ENCODE results near the gene F8A3.
"Not testable (repeated sequence)": the region's sequence is repeated elsewhere in the genome, so short reads cannot be mapped to it uniquely, and the experiment has no call there.

F8A3 gene

GRCh38 chrX:155458471-155458870 lies at the start of gene F8A3:
Gene F8A3, minus strand, starts transcription at chrX:155458620. Its CDS starts 20 bp downstream, at chrX:155458600.
- H3K36me3 ChIP-seq; H3K27me3 ChIP-seq; H3K9me3 ChIP-seq; H3K27ac ChIP-seq; H3K4me1 ChIP-seq; intact Hi-C loops (cut with DNase I; ENCODE audit: low total_unique reads); DNase-seq; H3K4me3 ChIP-seq: not testable (repeated sequence)

DNA sequence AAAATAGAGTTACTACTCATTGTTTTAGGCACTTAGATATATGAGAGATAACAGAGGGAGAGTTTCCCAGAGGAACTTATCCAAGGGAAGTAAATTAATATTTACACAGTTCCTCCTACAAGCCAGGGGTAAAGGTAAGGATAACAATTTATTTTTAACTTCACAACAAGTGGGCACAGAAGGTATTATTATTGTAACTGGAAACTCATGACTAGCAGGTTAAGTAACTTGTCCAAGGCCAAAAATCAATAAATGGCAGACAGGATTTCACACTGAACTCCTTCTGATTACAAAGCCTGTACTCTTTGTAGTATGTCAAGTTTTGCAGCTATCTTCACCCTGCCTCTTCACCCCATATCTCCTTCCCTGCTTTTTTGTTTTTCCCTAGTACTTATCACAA lies 46.9 kb upstream of the F8A3 start:
- H3K27me3 ChIP-seq: no peaks in the 10 kb centered on the region
- H3K9me3 ChIP-seq: no peaks in the 10 kb centered on the region
- no peak overlapping the region for H3K4me3 ChIP-seq
- intact Hi-C loops (cut with DNase I; ENCODE audit: low total_unique reads): no loop called here
- H3K27ac ChIP-seq: no peak overlapping the region
- no peak for DNase-seq
- no peak for TF ChIP-seq CTCF (IDR thresholded peaks at IDR 0.05)
- H3K4me1 ChIP-seq: no peaks in the 10 kb centered on the region
- H3K36me3 ChIP-seq: peaks cover 0 to 6% (median 5%) of the 10 kb centered on the region in 3 donors

GRCh38 chrX:155495134-155495533 lies 36.7 kb upstream of the F8A3 start:
- DNase-seq; H3K4me3 ChIP-seq; H3K27me3 ChIP-seq; H3K4me1 ChIP-seq; intact Hi-C loops (cut with DNase I; ENCODE audit: low total_unique reads); H3K27ac ChIP-seq; H3K9me3 ChIP-seq; H3K36me3 ChIP-seq: not testable (repeated sequence)

- intact Hi-C loops (cut with DNase I; ENCODE audit: low total_unique reads); H3K36me3 ChIP-seq; DNase-seq; H3K4me3 ChIP-seq; H3K9me3 ChIP-seq; H3K4me1 ChIP-seq; H3K27ac ChIP-seq; H3K27me3 ChIP-seq: not testable (repeated sequence)
Observed at GRCh38 chrX:155491421-155491820, 33.0 kb upstream of the F8A3 start.

DNA sequence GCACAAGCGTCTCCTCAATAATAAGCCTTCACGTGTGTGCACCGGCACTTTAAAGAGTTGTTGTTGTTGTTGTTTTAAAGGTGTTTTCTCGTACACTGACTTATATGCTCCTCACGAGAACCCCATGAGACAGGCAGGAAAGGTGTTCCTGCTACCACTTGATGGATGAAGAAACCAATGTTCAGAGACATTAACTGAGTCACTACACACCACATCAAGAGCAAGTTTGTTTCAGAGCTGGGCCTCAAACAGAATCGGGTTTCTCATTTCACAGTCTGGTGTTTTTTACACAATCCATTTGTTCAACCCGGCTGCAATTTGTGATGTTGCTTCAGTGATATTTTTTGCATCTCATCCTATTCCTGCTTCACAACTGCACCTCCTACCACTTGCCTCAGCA lies 18.7 kb upstream of the F8A3 start:
- H3K4me1 ChIP-seq; intact Hi-C loops (cut with DNase I; ENCODE audit: low total_unique reads); H3K36me3 ChIP-seq; H3K27me3 ChIP-seq; DNase-seq; H3K4me3 ChIP-seq; H3K27ac ChIP-seq; H3K9me3 ChIP-seq: not testable (repeated sequence)

GRCh38 chrX:155466269-155466938 lies 8.0 kb upstream of the F8A3 start:
- H3K4me3 ChIP-seq; DNase-seq; H3K9me3 ChIP-seq; intact Hi-C loops (cut with DNase I; ENCODE audit: low total_unique reads); H3K27ac ChIP-seq; H3K4me1 ChIP-seq; H3K36me3 ChIP-seq; H3K27me3 ChIP-seq: not testable (repeated sequence)

GRCh38 chrX:155460501-155460900 lies 2.1 kb upstream of the F8A3 start:
- H3K4me3 ChIP-seq; H3K27me3 ChIP-seq; H3K9me3 ChIP-seq; H3K36me3 ChIP-seq; intact Hi-C loops (cut with DNase I; ENCODE audit: low total_unique reads); DNase-seq; H3K4me1 ChIP-seq; H3K27ac ChIP-seq: not testable (repeated sequence)

DNA sequence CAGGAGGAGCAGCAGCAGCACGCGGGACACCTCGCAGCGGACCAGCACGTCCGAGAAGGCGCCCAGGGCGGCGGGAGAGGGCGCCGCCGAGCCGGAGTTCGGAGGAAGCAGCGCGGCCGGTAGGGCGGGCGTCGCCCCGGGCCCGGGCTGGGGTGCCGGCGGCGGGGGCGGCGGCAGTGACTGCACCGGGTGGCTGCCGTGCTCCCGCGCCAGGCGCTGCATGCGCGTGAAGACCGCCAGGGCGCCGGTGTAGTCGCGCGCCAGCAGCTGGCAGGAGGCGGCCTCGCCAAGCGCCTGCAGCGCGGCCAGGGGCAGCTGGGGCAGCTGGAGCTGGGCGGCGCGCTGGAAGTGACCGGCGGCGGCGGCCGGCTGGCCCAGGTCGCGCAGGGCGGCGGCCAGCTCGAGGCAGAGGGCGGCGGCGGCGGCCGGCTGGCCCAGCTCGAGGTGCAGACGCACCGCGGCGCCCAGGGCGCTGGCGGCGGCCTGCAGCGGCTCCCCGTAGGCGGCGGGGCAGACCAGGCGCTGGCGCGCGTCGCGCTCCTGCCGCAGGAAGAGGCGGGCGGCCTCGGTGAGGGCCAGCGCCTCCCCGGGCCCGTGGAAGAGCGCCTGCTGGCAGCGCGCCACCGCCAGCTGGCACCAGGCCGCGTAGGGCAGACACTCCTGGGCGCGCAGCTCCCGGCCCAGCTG lies 516 bp downstream of the F8A3 start:
- H3K36me3 ChIP-seq; DNase-seq; H3K27ac ChIP-seq; intact Hi-C loops (cut with DNase I; ENCODE audit: low total_unique reads); H3K27me3 ChIP-seq; H3K4me1 ChIP-seq; H3K9me3 ChIP-seq; H3K4me3 ChIP-seq: not testable (repeated sequence)

GRCh38 chrX:155441097-155441496 lies 17.3 kb downstream of the F8A3 start:
- Histone ChIP-seq H3K9me3 (peaks cover 0 to 8% (median 3%) of the 10 kb centered on the region in 3 donors), H3K4me3 (no peak overlapping the region)
- intact Hi-C loops (cut with DNase I; ENCODE audit: low total_unique reads): no loop called here

More at GRCh38 chrX:155441097-155441496, 17.3 kb downstream of the F8A3 start:
- no peaks in the 10 kb centered on the region for H3K4me1 ChIP-seq
- no peak for DNase-seq
- H3K27me3 ChIP-seq: no peaks in the 10 kb centered on the region
- no peak overlapping the region for H3K27ac ChIP-seq
- H3K36me3 ChIP-seq: peaks cover 0 to 4% (median 0%) of the 10 kb centered on the region in 3 donors
- no peak for TF ChIP-seq CTCF (IDR thresholded peaks at IDR 0.05)

Data from tibial artery (tissue), 4 donors.